Breast epithelium (tissue), 3 donors: ENCODE results near the gene USP24.

Experiments
- POLR2A ChIP-seq: fragments of 450-650 bp; IDR thresholded peaks from one replicate; pipeline ENCODE4 v1.6.1; 2016; ENCODE audit warnings: antibody characterized with exemption, mild to moderate bottlenecking, moderate library complexity
- TF ChIP-seq, protein P1 (sequence below), 3 donors: fragments of 450-650 bp; IDR thresholded peaks; one replicate each; pipeline ENCODE4 v1.5.1; 2016 to 2017; ENCODE audit warnings: antibody characterized with exemption in 3 of 3, mild to moderate bottlenecking in 3 of 3, moderate library complexity in 3 of 3

DNA sequence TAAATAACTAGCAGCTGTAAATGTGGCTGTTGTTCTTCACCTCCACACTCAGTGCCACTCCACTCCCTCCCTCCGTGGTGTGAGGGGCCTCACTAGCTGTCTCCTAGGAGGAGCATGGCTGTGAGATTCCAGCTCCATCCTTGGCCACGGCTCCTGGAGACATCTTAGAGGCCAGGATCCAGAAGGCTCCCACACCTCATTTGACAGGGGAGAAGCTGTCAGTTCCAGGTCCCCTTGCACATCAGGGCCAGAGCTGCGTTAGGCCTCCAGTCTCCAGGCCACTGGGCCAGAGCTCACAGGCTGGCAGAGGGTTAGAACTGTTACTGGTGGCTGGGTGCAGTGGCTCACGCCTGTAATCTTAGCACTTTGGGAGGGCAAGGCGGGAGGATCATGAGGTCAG, 160.8 kb downstream of the USP24 start:
- TF ChIP-seq, protein P1, sequence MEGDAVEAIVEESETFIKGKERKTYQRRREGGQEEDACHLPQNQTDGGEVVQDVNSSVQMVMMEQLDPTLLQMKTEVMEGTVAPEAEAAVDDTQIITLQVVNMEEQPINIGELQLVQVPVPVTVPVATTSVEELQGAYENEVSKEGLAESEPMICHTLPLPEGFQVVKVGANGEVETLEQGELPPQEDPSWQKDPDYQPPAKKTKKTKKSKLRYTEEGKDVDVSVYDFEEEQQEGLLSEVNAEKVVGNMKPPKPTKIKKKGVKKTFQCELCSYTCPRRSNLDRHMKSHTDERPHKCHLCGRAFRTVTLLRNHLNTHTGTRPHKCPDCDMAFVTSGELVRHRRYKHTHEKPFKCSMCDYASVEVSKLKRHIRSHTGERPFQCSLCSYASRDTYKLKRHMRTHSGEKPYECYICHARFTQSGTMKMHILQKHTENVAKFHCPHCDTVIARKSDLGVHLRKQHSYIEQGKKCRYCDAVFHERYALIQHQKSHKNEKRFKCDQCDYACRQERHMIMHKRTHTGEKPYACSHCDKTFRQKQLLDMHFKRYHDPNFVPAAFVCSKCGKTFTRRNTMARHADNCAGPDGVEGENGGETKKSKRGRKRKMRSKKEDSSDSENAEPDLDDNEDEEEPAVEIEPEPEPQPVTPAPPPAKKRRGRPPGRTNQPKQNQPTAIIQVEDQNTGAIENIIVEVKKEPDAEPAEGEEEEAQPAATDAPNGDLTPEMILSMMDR (IDR thresholded peaks at IDR 0.05): no peak
- no peak for TF ChIP-seq POLR2A
